Stimulated activated CD8-positive, alpha-beta memory T cell treated with anti-CD3 and anti-CD28 coated beads, Interleukin-4, amount 100 ng/mL, for 48 hours (primary cell): ENCODE measurements around the gene PDGFRB.
"Not testable (repeated sequence)": the region's sequence is repeated elsewhere in the genome, so short reads cannot be mapped to it uniquely, and the experiment has no call there.

Experiments
- DNase-seq: peaks from one replicate; pipeline ENCODE4 v3.0.0-alpha.2; 2020

PDGFRB gene

DNA sequence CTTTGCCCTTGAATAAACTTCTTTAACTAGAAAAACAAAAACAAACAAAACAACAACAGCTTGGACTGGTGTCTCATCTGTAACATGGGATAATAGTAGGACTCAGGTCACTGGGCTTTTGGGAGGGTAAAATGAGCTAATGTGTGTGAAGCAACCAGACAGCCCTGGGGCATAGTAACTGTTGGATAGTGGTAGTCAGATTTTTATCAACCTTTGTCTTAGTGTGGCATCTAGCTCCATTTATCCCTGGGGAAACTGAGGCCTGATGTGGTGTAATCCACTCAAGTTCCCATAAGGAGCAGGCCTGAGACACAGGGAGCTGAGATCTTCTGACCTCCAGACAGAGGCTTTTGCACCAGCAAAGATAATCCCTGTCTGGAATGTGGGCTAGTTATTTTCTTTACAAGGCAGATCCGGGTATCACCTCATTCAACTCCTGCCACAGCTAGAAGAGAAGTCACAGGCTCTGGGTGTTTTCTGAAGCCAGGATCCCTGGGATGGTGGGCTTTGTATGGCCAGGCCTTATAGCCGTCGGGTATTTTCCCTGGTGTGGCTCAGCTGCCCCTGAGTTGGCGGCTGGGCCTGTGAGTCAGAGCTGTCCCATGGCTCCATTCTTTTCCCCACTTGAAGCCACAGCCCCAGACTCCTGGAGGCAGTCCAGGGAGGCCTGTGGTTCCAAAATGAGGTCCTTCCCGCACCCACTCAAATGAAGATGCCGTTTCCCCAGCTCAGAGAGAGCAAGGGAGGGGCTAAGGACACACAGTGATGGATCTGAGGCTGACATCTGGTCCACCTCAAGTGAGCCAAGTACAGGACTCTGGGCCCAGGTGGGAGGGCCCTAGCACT is 43.2 kb downstream of the PDGFRB start:
- no peak for DNase-seq

- no peak for DNase-seq
These were observed 44.5 kb downstream of the PDGFRB start for GRCh38 chr5:150111122-150111521.

- no peak for DNase-seq
These were observed 45.7 kb downstream of the PDGFRB start for GRCh38 chr5:150109921-150110320.

DNA sequence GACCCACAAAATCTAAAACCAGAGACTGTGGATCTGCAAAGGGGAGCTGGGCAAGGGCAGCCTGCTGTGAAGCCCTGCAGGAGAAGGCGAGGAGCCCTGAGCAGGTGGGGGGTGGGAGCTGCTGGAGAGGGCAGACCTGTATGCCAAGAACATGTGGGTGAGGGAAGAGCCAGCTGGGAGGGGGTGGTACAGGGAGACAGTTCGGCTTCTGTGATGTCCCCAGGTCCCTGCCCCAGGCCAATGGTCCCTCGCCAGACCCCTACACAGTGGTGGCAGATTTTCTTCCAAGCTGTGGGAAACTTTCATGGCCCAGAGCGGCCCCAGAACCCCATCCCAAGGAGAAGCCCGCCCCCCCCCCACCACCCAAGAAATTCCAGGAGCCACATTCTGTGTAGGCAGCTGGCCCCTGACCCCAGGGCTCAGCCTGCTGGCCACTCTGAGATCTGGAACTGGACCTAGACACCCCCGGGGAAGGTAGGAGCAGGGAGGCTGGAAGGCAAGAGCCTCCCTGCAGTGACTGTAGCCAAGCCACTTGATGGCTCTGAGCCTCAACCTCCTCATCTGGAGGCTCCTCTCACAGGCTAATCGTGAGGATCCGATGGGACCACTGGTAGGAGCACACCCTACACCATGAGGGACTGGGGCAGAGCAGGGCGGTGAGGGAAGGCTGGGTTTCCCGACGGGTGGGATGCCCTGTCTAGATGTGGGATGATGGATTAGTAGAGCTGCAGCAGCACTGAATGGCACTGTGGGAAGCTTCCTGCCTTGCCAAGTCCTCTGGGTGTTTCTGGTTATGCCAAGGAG is 46.7 kb downstream of the PDGFRB start:
- no peak for DNase-seq

DNA sequence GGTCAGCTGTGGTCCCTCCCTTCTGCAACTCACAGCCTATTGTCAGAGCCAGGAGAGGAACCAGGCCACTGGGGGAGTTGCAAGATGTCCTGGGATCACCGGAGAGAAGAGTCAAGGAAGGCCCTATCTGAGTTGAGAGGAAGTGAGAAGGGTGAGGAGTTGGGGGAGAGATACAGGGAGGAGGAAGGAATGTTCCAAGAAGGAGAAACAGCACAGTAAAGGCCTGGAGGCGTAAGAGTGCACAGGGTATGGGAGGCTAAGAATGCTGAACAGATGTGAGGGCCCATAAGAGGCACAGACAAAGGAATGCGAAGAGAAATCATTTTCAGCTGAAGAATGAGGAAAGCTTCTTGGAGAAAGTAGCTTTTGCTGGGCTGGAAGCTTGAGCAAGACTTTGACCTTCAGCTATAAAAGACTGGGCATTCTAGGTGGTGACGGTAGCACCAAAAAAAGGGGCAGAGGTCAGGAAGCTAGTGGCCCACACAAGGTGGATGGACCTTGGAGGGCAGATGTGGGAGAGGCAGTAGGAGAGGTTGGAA is 47.7 kb downstream of the PDGFRB start:
- no peak for DNase-seq

DNA sequence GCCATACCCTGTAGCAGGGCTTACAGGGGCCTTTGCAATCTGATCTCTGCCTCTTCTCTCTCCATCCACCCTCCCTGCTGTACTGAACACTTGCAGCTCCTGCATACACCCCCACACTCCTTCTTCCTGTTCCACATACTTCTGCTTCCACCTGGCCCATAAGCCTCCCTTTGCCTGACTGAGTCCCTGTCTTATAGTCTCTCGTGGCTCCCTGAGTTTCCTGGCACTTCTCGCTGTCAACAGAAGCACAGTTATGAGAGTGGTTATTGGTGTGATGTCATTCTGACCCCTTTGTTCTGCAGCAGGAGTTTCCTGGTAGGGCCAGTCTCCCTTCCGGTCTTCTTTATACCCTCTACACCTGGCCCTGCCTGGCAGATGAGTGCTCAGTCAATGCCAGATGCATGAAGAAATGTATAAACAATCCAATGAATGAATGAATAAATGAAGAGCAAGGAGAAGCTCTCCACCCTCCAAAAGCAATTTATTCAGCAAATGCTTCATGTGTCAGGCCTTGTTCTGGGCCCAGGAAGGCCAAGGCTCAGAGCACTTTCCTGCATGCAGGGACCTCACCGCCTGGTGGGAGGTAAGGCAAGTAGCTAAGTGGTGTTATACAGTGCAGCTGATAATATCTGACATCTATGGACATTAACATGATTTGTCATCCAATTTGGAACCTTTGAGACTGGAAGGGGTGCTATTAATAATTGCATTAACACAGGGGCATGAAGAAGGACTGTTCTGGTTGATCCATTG is 48.8 kb downstream of the PDGFRB start:
- DNase-seq, result no peak

DNA sequence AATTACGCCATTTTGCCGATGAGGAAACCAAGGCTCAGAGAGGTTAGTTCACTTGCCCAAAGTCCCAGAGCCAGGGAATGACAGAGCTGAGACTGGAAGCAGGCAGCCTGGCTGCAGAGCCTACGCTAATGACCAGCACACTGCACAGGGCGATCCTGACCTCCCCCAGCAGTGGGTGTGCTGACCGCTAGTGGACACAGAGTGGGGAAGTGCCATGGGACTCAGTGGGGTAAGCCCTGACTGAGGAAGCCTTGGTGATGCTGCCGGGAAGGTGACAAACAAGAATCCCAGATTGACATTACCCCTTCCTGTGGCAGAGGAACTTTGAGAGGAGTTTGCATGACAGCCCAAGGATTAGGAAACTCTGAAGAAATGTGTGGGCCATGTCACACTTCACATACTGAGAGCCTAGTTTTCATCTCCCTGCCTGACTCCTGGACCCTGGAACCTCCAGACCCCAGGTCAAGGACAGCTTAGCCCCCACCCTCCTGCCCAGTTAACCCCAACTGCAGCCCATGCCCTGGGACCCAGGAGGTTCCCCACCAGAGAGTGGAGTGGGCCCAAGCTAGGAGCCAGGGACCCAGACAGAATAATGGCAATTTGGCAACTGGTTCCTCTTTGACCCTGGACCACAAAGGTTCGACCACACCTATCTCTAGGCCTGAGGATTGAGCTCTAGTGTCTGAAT is 49.6 kb downstream of the PDGFRB start:
- no peak for DNase-seq

- DNase-seq, result no peak
These were observed 51.1 kb downstream of the PDGFRB start for GRCh38 chr5:150104550-150104870.

GRCh38 chr5:150103678-150104549 is 51.7 kb downstream of the PDGFRB start:
- no peak for DNase-seq

DNA sequence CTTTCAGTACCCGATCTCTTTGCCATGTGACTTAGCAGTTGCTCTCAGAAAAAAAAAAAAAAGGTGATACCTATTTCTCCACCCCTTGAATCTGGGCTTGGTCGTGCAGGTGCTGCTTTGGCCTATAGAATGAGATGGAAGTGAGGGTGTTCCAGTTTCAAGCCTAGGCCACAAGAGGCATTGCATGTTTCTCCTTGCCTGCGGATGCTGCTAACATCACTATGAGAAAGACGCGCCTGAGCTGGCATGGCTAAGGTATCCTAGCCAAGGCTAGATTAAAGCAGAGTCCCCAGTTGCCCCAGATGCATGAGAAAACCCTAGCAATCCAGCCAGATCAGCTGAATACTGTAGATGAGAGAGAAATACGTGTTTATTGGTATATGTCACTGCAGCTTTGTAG is 54.6 kb downstream of the PDGFRB start:
- DNase-seq, result no peak

DNA sequence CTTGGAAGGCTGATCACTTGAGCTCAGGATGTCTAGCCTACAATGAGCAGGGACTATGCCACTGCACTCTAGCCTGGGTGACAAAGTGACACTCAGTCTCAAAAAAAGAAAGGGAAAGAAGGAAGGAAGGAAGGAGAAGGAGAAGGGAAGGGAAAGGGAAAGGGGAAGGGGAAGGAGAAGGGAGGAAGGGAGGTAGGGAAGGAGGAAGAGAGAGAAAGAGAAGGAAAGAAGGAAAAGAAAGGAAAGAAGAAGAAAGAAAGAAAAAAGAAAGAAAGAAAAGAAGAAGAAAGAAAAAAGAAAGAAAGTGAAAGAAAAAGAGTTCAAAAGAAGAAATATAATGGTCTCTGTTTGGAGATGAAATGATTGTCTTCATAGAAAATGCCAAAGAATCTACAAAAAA is 58.5 kb downstream of the PDGFRB start:
- DNase-seq, result no peak

- no peak for DNase-seq
These were observed 63.4 kb downstream of the PDGFRB start for GRCh38 chr5:150092159-150092787.

- no peak for DNase-seq
These were observed 69.5 kb downstream of the PDGFRB start, which contains the start of gene CSF1R for GRCh38 chr5:150085950-150086715. CSF1R (minus strand) TSS chr5:150086554; CDS start chr5:150086427, 127 bp downstream.

DNA sequence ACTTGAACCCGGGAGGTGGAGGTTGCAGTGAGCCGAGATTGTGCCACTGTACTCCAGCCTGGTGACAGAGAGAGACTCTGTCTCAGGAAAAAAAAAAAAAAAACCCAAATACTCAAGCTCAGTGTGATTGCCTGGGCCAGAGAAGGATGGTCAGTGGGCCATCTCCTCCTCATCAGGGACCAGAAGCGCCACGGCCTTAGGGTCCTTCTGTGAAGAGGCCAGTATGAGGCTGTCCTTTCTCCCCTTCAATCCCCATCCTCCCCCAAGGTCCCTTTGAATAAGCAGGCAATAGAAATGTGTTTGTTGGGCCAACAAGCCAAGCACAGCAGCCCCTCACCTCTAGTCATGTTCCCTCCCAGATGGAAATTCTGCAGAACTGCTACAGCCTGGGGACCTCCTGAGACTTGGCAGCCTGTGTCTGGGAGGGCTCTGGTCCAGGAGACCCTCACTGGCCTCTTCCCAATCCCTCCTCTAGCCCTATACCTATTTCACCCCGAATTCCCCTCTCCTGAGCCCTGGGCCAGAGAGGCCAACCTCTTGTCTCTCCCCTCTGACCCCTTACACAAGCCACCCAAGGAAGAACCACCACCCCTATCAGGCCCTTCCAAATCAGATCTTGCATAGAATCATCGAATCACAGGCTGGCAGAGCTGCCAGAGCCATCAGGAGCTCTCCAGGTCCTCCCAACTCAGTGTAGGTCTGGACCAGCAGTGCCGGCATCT is 70.3 kb downstream of the PDGFRB start:
- no peak for DNase-seq

DNA sequence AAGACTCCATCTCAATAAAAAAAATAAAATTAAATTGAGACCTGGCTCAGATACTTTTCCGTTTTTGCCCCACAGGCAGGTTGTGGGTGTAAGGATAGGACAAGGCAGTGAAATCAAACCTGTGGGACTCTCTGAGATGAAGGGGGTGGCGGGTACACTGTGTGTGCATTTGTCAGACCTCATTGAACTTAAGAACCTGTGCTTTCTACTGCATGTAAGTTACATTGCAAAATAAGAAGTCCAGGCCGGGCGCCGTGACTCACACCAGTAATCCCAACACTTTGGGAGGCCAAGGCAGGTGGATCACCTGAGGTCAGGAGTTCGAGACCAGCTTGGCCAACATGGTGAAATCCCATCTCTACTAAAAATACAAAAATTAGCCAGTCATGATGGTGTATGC is 70.9 kb downstream of the PDGFRB start:
- DNase-seq, result not testable (repeated sequence)

- DNase-seq, result no peak
These were observed 72.8 kb downstream of the PDGFRB start for GRCh38 chr5:150082889-150083288.

GRCh38 chr5:150082374-150082773 is 73.3 kb downstream of the PDGFRB start:
- no peak for DNase-seq

DNA sequence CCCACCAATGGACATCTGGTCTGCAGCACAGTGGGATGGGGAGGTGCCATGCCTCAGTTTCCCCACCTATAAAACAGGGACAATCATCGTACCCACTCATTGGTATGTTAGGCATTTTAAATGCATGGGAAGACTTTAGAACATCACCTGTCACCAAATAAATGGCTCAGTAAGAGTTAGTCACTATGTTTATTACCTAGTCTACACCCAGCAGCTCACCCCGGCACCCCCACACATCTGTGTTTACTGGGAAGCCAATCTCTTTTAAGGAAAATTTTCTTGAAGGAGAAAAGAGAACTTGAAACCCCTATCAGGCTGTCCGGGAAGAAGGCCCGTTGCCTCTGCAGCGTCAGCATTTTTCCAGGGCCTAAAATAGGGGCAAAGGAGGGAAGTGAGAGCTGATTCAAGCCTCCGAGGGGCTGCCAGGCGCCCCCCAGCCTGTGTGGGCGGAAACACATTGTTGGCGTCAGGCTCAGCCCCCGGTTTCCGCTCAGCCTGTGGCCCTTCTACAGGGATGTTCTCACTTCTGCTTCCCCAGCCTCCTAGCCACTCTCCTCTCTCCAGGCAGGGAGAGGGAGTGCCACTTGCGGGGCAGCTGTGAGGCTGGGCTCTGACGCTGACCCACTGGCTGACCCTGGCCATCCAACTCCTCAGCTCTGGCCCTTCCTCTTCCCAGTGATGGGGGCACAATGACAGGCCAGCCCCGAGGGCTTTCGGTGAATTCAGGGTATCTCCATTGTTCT is 73.9 kb downstream of the PDGFRB start:
- no peak for DNase-seq
